Activated effector memory CD4-positive, alpha-beta T cell treated with Interleukin-2 at 50 U/mL for 16 hours (primary cell): Measurements from ENCODE around the gene TNS3.

ENCODE experiments used
- DNase-seq: peaks from one replicate; pipeline ENCODE4 v3.0.0-alpha.2; 2020

The TNS3 gene

DNA sequence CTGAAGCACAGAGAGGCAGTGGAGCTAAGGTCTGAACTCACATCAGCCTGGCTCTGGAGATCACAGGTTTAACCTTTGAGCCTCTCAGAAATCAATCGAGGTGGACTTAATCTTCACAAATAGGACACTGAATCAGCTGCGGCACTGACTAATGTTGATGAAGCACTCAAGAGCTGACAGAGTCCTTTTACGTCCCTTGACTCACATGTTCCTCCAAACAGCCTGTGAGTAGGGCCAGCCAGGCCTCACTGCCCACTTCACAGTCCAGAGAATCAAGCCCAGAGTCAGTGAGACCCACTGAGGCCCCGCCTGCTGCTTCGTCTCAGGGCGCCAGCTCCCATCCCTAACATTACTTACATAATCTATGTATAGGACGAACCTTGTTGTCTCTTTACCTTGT is 63.1 kb downstream of the TNS3 start:
- DNase-seq, result no peak

DNA sequence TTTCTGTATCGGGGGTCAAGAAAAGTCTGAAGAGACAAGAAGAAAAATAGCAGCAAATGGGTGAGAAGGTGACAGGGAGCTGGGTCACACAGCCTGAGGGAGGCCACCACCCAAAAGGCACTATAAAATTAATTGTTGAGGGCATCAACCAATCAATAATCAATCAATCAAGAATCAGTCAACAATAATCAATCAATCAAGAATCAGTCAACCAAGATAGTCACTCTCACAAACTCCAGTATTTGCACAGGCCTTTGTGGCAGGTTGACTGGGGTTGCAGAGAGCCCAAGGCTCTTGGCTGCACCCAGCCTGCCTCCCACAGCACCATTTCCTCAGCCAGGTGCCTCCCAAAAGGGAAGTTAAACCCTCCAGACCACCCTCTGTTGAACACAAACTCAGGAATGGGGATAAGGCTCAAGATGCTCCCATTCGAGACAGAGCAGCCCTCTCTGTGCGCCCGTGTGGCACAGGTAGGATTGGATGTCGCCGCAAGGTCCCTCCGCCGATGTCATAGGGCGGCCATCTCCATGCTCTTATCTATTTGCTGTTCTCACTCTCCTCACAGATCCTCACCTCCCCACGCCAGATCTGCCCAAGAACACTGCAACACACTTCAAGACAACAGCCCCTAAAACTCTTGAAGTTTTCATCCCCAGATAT is 64.0 kb downstream of the TNS3 start:
- DNase-seq, result no peak

DNA sequence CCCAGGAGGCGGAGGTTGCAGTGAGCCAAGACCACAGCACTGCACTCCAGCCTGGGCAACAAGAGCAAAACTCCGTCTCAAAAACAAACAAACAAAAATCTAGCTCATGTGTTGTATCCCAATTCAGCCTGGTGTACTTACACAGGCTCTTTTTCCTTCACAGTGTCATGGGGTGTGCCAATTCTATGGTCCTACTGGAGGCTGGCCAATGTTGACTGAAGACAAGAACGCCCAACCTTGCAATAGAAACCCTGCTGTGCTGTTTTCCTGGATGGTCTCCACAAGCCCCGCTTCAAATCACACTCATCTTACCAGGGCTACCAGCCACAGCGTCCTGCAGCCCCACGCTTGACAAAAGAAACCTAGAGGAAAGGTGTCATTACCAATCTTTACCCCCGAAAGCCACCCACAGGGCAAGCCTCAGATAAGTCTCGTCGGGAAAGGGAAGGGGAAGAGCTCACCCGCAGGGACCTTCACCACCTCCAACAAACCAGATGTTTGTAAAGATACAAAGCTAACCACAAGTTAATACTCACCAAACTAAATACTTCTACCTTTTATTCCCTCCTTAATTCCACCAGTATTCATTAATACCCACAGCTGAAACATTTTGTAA is 64.8 kb downstream of the TNS3 start:
- DNase-seq, result no peak

DNA sequence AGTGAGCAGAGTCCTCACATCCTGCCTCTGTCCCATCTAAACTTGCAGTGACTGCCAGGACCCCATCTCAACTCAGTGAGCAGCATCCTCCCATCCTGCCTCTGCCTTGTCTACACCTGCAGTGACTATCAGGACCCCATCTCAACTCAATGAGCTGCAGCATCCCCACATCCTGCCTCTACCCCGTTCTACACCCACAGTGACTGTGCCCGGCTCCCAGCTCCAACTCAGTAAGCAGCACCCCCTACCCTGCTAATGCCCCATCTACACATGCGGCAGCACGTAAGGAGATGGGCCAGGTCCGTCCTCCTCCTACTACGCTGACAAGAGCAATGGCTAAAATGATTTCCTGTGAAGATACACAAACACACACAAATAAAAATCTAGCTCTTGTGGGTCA is 65.5 kb downstream of the TNS3 start:
- no peak for DNase-seq

DNA sequence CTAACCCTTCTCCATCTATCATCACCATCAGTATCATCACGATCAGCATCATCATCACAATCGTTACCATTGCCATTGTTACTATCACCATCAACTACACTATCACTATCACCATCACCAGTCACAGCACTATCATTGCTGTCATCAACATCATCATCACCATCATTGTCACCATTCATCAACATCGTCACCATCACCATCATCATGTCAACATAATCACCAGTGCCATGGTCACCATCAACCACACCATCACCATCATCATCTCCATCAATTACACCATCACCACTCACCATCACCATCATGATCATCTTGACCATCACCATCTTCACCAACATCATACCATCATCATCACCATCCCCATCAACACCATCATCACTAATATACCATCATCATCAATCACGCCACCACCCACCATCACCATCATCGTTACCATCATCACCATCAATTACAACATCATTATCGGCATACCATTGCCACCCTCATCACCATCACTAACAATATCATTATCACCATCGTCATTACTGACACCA is 66.5 kb downstream of the TNS3 start:
- no peak for DNase-seq

DNA sequence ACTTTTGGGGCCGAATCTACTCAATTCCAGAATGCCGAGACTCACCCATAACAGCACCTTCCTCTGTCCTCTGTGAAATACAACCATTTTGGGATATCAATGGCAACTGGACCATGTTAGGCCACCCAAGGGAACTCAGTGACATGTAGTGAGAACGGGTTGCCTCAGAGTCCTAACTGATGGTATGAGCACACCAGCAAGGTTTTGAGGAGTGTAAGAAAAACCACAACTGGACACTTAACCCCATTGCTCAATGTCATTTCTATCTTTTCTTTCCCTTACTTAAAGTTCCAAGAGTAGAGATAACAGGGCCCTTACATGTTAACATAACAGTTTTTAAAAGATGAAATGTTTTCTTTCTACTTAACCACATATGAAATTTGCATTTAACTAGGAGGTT is 67.1 kb downstream of the TNS3 start:
- DNase-seq, result no peak

DNA sequence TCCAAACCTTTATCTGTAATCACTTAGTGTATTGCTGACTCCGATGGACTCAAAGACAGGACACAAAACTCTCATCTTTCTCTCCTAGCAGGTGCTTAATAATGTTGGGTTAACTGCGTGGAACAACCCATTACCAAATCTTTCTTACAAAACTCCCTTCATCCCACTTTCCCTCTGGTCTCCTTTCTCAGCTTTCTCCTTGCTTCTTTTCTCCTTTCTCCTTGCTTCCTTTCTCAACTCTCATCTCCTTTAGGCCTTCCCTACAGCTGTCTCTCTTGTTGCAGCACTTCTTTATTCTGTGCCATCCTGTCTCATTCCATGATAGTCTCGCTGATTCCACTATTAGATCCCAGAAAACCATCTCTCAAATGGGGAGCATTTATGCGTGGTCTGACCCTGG is 67.5 kb downstream of the TNS3 start:
- DNase-seq, result no peak

DNA sequence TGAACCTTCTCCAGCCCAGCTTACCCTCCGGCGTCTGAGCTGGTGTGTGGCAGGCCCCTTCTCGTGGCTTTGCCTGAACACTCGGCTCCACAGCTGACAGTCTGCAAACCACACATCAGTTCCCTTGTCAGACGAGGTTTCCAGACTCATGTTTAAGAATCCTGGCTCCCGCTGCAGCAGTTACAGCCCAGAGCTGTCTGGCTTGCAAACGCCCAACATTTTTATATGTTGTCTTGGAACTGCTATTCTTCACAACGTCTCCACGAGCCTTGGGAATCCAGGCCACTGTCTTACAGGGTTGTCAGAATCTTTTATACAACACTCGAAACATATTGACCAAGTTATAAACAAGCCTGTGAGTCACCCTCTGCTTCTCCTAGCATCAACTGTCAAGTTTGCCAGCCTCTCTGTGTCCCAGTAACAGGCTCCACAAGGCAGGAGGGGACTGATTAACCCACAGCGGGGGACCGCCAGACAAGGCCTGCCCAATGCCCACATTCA is 68.1 kb downstream of the TNS3 start:
- no peak for DNase-seq

DNA sequence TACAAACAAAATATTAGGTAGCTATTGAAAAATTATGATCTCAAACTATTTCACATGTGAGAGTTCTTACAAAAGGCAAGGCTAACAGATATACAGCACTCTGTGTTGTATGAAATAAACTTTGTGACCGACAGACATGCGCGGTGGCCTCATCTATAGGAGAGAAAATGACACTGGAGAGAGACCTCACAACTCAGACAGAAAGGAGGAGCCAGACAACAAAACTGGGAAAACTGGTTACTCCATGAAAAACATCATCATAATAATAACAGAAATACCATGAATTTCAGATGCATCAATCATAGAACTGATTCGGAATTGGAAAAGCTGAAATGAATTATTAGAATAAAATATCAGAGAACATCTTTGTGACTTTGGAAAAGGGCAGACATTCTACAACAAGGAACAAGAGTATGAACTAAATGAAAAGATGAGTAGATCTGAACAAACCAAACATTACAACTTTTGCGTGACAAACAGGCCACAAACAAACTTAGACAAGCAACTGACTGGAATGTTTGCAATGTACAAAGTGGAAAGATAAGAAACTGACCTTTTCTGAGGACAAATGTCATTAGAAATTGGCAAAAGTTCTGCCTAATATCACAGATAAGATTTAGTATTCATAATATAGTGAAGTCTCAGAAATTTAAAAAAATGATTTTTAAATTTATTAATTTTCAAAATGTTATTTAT is 69.3 kb downstream of the TNS3 start:
- DNase-seq, result no peak

DNA sequence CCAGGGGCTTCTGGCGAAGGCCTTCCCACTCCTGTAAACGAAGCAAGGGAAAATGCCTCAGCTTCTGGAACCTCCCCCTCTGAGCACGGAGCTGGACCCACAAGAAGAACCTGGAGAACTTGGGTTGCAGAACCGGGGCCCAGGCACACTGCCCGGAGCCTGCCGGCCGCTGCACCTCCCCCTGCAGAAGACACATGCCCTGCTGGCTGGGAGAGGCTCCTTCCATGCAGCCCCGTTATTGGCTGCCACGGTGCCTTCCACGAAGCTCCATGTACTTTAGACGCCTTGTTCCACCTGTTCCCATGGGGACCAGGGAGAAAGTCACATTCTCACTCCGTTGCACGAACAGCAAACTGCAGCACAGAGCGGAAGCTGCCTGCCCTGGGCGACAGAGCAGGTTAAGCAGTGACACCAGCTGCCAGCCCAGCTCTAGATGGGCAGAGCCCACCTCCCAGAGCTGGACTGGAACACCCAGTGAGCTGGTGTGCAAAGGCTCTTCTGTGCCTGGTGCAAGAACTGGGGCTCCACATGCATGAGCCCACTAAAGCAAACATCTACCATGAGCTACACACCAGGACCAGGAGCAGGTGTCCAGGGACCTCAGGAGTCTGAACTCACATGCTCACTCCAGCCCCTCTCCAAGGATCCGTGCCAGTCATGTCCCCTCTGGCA is 70.1 kb downstream of the TNS3 start:
- DNase-seq, result no peak

DNA sequence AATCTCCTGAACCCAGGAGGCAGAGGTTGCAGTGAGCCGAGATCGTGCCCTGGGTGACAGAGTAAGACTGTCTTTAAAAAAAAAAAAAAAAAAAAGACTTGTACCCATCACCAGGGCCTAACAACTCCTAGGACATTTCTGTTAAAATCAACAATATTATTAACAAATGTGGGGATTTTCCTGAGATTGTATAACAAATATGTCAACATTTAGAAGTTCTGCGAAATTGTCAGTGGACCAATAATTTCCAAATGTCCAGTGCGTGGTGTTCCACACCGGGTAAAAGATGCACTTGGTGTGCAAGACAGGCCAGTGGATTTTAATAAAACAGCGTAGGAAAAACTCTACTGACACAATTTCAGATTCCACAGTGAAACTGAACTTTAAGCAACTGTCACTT is 71.1 kb downstream of the TNS3 start:
- no peak for DNase-seq

DNA sequence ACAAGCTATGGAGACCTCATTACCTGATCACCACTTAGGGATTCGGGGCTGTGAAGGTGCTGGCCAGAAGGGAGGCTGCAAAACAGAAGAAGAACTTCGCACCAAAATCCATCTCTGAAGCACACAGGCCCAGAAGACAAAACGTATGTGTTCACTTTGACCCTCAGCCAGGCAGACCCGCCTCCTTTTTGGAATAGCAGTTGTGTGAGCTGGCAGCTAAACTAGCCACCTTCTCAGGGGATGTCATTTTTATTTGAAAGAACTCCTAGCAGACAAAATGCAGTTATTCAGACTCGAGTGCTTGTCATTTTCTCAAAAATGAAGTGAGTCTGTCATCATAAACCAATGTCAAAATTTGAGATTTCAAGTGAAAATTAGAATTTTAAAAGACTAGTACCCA is 71.7 kb downstream of the TNS3 start:
- no peak for DNase-seq

DNA sequence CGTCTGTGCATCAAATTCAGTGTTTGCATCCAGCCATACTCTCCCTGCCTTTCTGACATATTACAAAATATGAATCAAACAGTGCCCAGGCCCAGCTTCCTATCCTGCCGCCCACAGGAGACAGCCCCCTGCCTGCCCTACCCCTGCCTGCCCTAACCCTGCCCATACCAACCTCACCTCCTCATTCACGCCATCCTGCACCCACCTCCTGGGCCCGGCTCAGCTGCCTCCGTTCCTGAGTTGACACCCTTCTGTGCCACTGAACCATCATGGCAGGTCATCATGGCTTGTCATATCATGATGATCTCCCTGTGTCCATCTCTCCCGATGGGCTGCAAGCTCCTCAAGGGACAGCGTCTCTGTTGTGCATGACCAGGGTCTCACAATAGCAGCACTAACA is 72.3 kb downstream of the TNS3 start:
- no peak for DNase-seq

DNA sequence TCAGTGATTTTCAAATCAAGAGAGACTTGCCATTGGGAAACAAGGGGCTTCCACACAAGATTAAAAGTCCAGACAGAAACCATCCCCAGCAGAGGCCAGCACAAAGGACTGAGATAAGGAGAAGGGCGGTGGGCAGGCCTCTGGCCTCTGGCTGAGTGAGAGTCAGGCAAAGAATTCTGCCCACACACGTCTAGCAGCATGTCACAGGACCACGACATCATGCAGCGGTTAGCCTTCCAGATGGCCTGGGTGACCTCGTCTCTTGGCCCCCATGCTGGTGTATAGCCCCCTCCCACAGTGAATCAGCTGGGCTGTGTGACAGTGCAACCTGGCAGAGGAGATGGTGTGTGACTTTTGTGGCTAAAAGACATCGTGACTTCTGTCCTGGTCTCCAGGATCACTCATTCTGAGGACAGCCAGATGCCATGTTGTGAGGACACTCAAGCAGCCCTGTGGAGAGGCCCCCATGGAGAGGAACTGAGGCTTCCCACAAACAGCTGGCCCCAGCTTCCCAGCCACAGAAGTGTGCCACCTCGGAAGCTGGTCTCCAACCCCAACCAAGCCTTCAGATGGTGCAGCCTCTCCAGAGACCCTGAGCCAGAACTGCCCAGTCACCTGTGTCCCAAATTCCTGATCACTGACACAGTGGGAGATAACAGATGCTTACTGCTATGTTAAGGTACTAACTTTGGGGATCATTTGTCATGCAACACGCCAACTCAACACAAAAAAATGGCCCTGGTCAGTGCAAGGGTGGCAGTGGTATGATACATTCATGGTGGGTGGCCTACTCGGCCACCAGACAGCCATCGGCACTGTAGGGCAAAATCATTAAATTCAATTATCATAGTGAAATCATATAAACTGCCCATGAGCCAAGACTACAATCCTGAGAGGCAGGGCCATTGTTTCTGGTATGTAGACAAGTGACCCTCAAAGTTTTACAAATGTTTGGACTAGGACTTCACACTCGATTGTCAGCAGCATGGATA is 73.2 kb downstream of the TNS3 start:
- DNase-seq, result no peak

DNA sequence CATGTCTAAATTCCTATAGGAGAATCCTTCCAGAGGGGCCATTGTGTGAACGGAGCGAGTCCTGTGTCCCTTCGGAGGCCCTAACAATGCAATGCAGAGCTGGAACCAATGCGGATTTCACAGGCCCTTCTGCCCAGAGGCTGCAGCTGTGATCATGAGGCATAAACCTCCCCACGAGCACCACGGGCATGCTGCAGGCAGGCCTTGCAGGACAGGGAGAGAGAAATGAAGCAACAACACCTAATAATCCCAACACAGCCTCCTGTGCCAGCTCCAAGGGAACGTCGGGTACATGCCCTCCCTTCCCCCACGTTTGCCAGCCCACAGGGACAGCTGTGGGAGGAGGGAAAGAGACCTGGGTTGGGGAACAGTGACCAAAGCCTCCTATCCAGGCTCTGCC is 74.4 kb downstream of the TNS3 start:
- no peak for DNase-seq

DNA sequence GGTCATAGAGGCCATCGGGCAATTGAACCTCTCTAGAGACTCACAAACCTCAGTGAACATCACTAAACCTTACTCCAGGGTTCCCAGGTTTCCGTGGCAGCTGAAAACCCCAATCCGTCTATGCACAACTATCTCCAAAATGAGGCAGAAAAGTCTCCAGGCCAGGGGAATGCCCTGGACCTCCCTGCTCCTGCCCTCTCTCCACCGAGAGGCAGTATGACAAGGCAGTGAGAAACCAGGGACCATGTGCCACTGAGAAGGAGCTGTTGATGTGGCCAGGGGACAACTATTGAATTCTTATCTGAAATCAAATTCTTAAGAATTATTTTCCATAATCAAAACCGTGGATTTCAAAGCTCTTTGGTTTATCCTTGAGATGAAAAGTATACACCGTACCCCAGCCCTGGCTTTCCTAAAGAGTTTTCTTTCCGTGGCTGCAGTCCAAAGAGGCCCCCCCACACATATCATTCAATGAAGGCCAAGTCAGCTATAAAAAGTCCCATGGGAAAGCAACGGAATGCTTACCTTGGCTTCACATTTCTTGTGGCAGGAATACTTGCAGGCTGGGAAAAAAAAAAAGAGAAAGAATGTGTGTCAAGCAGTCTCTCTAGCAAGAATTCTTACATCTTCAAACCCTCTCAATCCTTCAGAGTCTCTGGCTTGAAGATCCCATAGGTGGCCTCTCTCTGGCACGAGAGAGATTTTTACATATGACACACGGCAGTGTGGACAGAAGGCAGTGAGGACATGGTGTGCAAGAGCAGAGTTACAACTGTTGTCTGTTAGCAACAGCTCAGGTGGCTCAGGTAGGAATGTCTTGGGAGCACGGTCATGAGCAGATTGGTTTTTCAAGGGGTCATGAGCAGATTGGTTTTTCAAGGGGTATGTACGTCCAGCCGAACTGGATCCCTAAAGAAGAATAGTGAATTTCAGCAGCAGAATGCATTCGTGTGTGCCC is 75.2 kb downstream of the TNS3 start:
- DNase-seq, result no peak

DNA sequence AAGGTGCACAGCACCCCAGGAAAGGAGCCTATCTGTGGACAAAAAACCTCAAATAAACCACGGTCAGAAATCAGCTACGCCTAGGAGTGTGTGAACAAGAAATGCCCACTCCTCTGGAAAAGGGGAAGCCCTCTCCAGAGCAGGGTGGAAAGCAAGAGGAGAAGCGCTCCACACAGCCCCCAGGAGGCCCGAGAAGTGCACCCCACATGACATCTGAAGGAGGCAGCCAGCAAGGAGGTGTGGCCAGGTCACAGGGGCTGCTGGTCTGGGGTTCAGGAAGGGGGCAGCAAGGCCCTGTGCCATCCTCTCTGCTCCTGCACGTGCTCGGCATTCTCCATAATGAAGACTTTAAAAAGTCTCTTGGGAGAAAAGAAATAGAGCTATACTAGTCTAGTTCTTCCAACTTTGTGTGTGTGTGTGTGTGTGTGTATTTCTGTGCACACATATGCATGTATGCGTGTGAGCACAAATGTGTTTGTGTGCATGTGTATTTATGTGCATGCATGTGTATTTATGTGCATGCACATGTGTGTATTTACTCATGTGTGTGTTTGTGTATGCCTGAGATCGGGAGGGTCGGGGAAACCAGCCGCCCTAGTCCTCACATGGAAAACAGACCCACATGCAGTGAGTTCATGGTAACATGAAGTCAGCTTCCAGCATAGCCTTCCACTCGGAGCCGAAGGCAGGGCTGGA is 76.5 kb downstream of the TNS3 start:
- no peak for DNase-seq

DNA sequence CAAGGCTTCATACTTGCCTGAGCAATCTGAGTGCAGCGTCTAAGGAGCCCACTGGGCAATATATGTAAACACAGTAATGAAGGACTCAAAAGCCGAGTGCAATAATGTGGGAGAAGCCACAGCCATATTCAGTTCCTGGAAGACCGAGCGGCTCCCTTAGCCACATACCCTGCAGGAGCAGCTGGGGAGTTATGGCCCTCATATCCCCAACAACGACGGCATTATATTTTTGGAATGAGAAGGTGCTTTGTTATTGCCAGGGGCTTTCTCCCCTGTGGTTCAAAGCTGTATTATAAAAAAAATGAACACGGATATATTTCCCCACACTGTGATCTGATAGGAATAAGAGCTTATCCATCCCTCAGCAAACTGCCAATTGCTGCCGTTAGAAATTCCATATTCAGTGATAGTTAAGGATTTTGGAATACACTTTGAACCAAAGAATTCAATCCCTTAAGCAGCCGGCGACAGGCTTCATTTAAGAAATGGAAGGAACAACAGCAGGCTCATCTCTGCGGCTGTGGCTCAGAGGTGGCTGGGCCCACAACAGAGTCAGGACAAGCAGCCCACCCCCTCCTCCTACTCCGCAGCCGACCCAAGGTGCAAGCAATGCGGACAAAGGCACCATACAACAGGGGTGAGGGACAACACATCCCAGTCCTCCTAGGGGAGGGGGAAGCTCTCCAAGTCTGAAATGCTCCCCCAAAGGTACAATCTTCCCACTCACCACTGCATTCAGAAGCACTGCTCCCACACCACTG is 77.2 kb downstream of the TNS3 start:
- no peak for DNase-seq

DNA sequence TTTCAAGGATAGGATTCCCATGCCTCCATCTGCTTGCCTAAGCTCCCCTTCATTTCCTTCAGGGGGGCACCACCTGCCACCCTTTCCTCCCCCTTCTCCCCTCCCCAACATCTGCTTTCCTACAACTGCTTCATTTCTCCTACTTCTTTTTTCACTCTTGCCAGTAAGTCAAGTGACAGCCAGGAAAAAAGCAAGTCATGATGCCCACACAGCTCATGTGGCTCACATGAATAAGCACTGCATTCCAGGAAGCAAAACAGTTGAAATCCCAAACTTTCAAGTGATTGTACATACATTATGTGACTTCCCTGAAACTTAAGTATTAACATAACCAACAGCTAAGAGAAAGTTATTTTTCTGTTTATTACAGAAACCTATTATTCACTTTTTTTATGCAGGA is 78.6 kb downstream of the TNS3 start:
- no peak for DNase-seq
